NB4 (cell line): ENCODE results near the gene ZNF423.

ENCODE experiments used
- DNase-seq: peaks from one replicate; pipeline ENCODE4 v3.0.0; 2010; ENCODE audit warnings: low read depth
- H3K4me3 ChIP-seq: one replicate; pipeline ENCODE4 v1.5.1; 2011; ENCODE audit warnings: mild to moderate bottlenecking, low read depth, low read length, moderate library complexity
- CTCF ChIP-seq: IDR thresholded peaks from one replicate; pipeline ENCODE4 v1.5.1; 2012; ENCODE audit warnings: low read depth, low read length
- MYC ChIP-seq: IDR thresholded peaks from 2 replicates; pipeline ENCODE4 v1.6.1; 2011; ENCODE audit warnings: low read depth, low read length
- POLR2A ChIP-seq: IDR thresholded peaks from 2 replicates; pipeline ENCODE4 v1.6.1; 2011; ENCODE audit warnings: mild to moderate bottlenecking; ENCODE audit not compliant: insufficient read length; ENCODE audit errors: extremely low read depth
- TF ChIP-seq, protein P1 (sequence below): IDR thresholded peaks from 2 replicates; pipeline ENCODE4 v1.6.1; 2011; ENCODE audit warnings: low read depth, low read length

The ZNF423 gene

DNA sequence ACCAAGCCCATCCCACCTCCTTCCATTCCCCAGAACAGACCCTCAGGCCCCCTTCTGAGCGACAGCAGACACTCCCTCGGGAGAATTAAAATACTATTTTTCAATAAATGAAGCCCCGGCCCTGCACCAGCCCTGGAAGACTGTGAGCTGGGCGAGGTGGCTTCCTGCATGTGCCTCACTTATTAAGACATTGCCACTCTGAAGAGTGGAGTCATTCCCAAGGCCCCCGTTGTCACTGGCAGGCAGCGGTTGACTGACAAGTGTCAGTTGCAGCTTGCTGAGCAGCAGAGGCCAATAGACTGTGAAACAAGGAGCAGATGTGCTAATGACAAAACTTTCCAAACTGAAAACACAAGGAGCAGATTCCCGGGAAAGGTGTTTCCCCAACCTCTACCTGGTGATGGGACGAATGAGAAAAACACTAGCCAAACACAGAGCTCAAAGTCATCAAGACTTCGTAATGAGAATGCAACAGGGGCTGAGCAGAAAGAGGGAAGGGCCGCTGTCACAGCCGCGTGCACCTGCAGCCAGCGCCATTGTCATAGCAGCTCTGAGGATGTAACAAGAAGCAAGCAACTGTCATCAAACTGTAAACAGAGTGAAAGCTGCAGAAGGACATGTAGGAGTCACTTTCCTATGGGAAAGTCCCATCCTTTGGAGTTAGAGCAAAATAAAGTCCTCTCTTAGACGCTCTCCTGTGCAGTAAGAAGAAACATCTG, 250.2 kb downstream of the ZNF423 start:
- TF ChIP-seq CTCF (no peak), MYC (no peak), POLR2A (no peak)
- TF ChIP-seq, protein P1, sequence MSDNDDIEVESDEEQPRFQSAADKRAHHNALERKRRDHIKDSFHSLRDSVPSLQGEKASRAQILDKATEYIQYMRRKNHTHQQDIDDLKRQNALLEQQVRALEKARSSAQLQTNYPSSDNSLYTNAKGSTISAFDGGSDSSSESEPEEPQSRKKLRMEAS = no peak
- no peak for DNase-seq
- H3K4me3 ChIP-seq = no peak overlapping the region

GRCh38 chr16:49604602-49605001, 251.3 kb downstream of the ZNF423 start:
- DNase-seq = no peak
- TF ChIP-seq, protein P1 = no peak
- TF ChIP-seq POLR2A (no peak), CTCF (no peak), MYC (no peak)
- no peak overlapping the region for H3K4me3 ChIP-seq

DNA sequence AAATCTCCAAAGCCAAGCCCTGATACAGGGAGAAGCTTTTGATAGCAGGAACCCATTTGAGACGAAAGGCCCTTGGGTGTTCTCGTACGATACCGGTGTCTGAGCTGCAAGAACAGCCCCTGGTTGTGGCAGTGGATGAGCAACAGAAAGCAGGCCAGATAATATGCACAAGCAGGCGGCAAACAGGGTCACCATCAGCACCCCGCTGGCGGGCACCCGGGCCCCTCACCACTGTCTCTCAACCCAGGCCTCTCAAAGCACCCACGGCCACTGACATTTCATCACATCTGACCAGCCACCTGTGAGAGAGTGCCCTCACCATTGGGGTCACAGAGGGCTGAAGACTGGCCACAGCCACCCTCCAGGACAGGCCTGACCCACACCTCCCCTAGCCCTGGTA, 252.0 kb downstream of the ZNF423 start:
- TF ChIP-seq, protein P1 = no peak
- no peak for TF ChIP-seq POLR2A
- no peak for TF ChIP-seq MYC
- TF ChIP-seq CTCF = no peak
- no peak overlapping the region for H3K4me3 ChIP-seq
- DNase-seq = no peak

DNA sequence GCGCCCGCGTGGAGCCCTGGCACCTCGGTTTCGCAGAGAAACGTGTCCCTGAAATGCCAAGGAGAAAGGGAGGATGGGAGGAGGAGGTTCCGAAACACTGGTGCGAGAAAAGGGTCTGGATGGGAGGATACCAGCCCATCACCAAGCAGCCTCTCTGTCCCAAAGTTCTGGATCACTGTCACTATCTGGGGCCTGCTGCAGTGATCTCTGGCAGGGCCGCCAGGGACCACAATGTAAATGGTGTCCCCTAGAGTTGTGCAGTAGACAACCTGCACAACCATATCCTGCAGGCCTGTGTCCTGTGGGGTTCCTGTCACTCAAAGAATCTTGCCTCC, 253.0 kb downstream of the ZNF423 start:
- no peak for DNase-seq
- no peak overlapping the region for H3K4me3 ChIP-seq
- TF ChIP-seq CTCF (no peak), MYC (no peak)

DNA sequence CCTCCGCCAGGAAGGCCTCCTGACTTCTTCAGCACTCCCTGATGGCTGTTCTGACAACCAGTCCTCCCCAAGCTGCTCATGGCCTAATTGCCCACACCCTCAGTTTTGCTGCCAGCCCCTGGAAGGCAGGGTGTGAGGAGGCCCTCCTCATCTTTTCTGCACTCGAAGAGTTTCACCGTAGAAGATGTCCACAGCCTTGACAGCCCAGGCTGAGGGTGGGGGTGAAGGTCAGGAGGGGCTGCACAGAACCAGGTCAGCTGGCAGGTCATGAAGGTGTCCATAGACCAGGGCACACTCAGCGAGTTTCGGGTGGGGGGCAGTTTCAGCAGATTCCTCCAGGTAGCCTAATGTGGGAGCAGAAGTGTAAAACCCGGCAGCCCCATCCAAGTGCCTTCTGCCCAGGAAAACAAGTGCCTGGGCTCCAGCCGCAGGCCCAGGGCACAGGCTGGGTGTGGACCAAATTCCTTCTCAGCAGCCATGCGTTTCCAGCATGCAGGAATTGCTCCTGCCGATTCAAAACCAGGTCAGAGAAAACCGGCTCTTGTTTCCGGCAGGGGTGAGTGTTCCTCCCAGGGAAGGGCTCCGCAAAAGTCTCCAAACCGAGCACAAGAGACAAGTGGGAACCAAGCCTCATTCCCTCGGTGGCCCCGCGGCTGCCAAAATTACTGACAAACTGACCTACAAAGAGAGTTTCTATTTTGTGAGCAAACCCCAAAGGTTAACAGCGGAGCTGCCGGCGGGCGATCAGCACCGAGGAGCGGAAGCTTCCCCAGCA, 253.5 kb downstream of the ZNF423 start:
- H3K4me3 ChIP-seq = no peak overlapping the region
- no peak for TF ChIP-seq POLR2A
- TF ChIP-seq, protein P1 = no peak
- TF ChIP-seq MYC = no peak
- TF ChIP-seq CTCF = no peak
- no peak for DNase-seq
